ENCODE data around the gene TWNK.

The TWNK gene

GRCh38 chr10:100986952-100987684 is at the start of gene TWNK, which contains the start of gene MRPL43:
TSS of gene TWNK (plus strand) at chr10:100987543. CDS start at chr10:100988211, 668 bp downstream.
TSS of gene MRPL43 (minus strand) at chr10:100987497. CDS start at chr10:100987443, 54 bp downstream.
- Histone ChIP-seq H3K4me3 (ENCODE audit: low read depth in 1 of 2, low read length in 2 of 2) (peak within 1 kb of the TSS; percentile 87), H3K4me1 (ENCODE audit: insufficient read depth, low read length) (peaks cover 34% of the 10 kb centered on the region), H3K27me3 (ENCODE audit: control insufficient read depth in 1 of 2, insufficient read depth in 2 of 2, low read length in 2 of 2) (no peaks in the 10 kb centered on the region), H3K36me3 (ENCODE audit: insufficient read depth, low read length) (peaks cover 27% of the 10 kb centered on the region), H3K27ac (ENCODE audit: low read depth, low read length) (peak within 1 kb of the TSS; percentile 86), H3K9ac (ENCODE audit: low read length) (peak within 1 kb of the TSS; percentile 53), H3K9me3 (ENCODE audit: low read length) (no peaks in the 10 kb centered on the region)

- Histone ChIP-seq H3K27ac (ENCODE audit: low read depth, low read length) (no peak overlapping the region), H3K9me3 (ENCODE audit: low read length) (no peaks in the 10 kb centered on the region), H3K27me3 (ENCODE audit: control insufficient read depth in 1 of 2, insufficient read depth in 2 of 2, low read length in 2 of 2) (no peaks in the 10 kb centered on the region), H3K9ac (ENCODE audit: low read length) (no peak overlapping the region), H3K4me3 (ENCODE audit: low read depth in 1 of 2, low read length in 2 of 2) (no peak overlapping the region), H3K36me3 (ENCODE audit: insufficient read depth, low read length) (peaks cover 56% of the 10 kb centered on the region), H3K4me1 (ENCODE audit: insufficient read depth, low read length) (no peaks in the 10 kb centered on the region)
Observed at GRCh38 chr10:100939763-100940344, 47.5 kb upstream of the TWNK start.

- Histone ChIP-seq H3K9me3 (ENCODE audit: low read length) (no peaks in the 10 kb centered on the region), H3K4me1 (ENCODE audit: insufficient read depth, low read length) (no peaks in the 10 kb centered on the region), H3K4me3 (ENCODE audit: low read depth in 1 of 2, low read length in 2 of 2) (no peak overlapping the region), H3K27ac (ENCODE audit: low read depth, low read length) (no peak overlapping the region), H3K27me3 (ENCODE audit: control insufficient read depth in 1 of 2, insufficient read depth in 2 of 2, low read length in 2 of 2) (no peaks in the 10 kb centered on the region), H3K9ac (ENCODE audit: low read length) (no peak overlapping the region), H3K36me3 (ENCODE audit: insufficient read depth, low read length) (peaks cover 67% of the 10 kb centered on the region)
Observed at GRCh38 chr10:100942229-100942628, 45.1 kb upstream of the TWNK start.

GRCh38 chr10:100943508-100943907 is 43.8 kb upstream of the TWNK start:
- no peak overlapping the region for H3K9ac ChIP-seq (ENCODE audit: low read length)
- no peak overlapping the region for H3K4me3 ChIP-seq (ENCODE audit: low read depth in 1 of 2, low read length in 2 of 2)
- H3K4me1 ChIP-seq (ENCODE audit: insufficient read depth, low read length) = no peaks in the 10 kb centered on the region
- no peaks in the 10 kb centered on the region for H3K9me3 ChIP-seq (ENCODE audit: low read length)
- no peak overlapping the region for H3K27ac ChIP-seq (ENCODE audit: low read depth, low read length)
- no peaks in the 10 kb centered on the region for H3K27me3 ChIP-seq (ENCODE audit: control insufficient read depth in 1 of 2, insufficient read depth in 2 of 2, low read length in 2 of 2)
- peaks cover 67% of the 10 kb centered on the region for H3K36me3 ChIP-seq (ENCODE audit: insufficient read depth, low read length)

- no peak overlapping the region for H3K27ac ChIP-seq (ENCODE audit: low read depth, low read length)
- H3K9me3 ChIP-seq (ENCODE audit: low read length) = no peaks in the 10 kb centered on the region
- no peak overlapping the region for H3K9ac ChIP-seq (ENCODE audit: low read length)
- peaks cover 72% of the 10 kb centered on the region for H3K36me3 ChIP-seq (ENCODE audit: insufficient read depth, low read length)
- no peaks in the 10 kb centered on the region for H3K27me3 ChIP-seq (ENCODE audit: control insufficient read depth in 1 of 2, insufficient read depth in 2 of 2, low read length in 2 of 2)
- no peak overlapping the region for H3K4me3 ChIP-seq (ENCODE audit: low read depth in 1 of 2, low read length in 2 of 2)
- no peaks in the 10 kb centered on the region for H3K4me1 ChIP-seq (ENCODE audit: insufficient read depth, low read length)
Observed at GRCh38 chr10:100945754-100946153, 41.6 kb upstream of the TWNK start.

- H3K36me3 ChIP-seq (ENCODE audit: insufficient read depth, low read length) = peaks cover 61% of the 10 kb centered on the region
- H3K4me1 ChIP-seq (ENCODE audit: insufficient read depth, low read length) = no peaks in the 10 kb centered on the region
- H3K27ac ChIP-seq (ENCODE audit: low read depth, low read length) = no peak overlapping the region
- H3K9ac ChIP-seq (ENCODE audit: low read length) = no peak overlapping the region
- H3K9me3 ChIP-seq (ENCODE audit: low read length) = no peaks in the 10 kb centered on the region
- no peaks in the 10 kb centered on the region for H3K27me3 ChIP-seq (ENCODE audit: control insufficient read depth in 1 of 2, insufficient read depth in 2 of 2, low read length in 2 of 2)
- no peak overlapping the region for H3K4me3 ChIP-seq (ENCODE audit: low read depth in 1 of 2, low read length in 2 of 2)
Observed at GRCh38 chr10:100948916-100949315, 38.4 kb upstream of the TWNK start.

GRCh38 chr10:100960251-100960650 is 27.1 kb upstream of the TWNK start:
- Histone ChIP-seq H3K27ac (ENCODE audit: low read depth, low read length) (no peak overlapping the region), H3K4me3 (ENCODE audit: low read depth in 1 of 2, low read length in 2 of 2) (no peak overlapping the region), H3K9ac (ENCODE audit: low read length) (no peak overlapping the region), H3K36me3 (ENCODE audit: insufficient read depth, low read length) (peaks cover 38% of the 10 kb centered on the region), H3K4me1 (ENCODE audit: insufficient read depth, low read length) (no peaks in the 10 kb centered on the region), H3K9me3 (ENCODE audit: low read length) (no peaks in the 10 kb centered on the region), H3K27me3 (ENCODE audit: control insufficient read depth in 1 of 2, insufficient read depth in 2 of 2, low read length in 2 of 2) (no peaks in the 10 kb centered on the region)

- H3K36me3 ChIP-seq (ENCODE audit: insufficient read depth, low read length) = peaks cover 35% of the 10 kb centered on the region
- no peak overlapping the region for H3K9ac ChIP-seq (ENCODE audit: low read length)
Observed at GRCh38 chr10:100962351-100963080, 24.8 kb upstream of the TWNK start.

GRCh38 chr10:100963826-100964225 is 23.5 kb upstream of the TWNK start:
- no peaks in the 10 kb centered on the region for H3K9me3 ChIP-seq (ENCODE audit: low read length)
- peaks cover 5% of the 10 kb centered on the region for H3K4me1 ChIP-seq (ENCODE audit: insufficient read depth, low read length)
- no peak overlapping the region for H3K27ac ChIP-seq (ENCODE audit: low read depth, low read length)
- H3K4me3 ChIP-seq (ENCODE audit: low read depth in 1 of 2, low read length in 2 of 2) = no peak overlapping the region
- peaks cover 35% of the 10 kb centered on the region for H3K36me3 ChIP-seq (ENCODE audit: insufficient read depth, low read length)
- no peaks in the 10 kb centered on the region for H3K27me3 ChIP-seq (ENCODE audit: control insufficient read depth in 1 of 2, insufficient read depth in 2 of 2, low read length in 2 of 2)
- H3K9ac ChIP-seq (ENCODE audit: low read length) = no peak overlapping the region

More at GRCh38 chr10:100962351-100963080, 24.8 kb upstream of the TWNK start:
- no peaks in the 10 kb centered on the region for H3K9me3 ChIP-seq (ENCODE audit: low read length)
- no peaks in the 10 kb centered on the region for H3K4me1 ChIP-seq (ENCODE audit: insufficient read depth, low read length)
- H3K27me3 ChIP-seq (ENCODE audit: control insufficient read depth in 1 of 2, insufficient read depth in 2 of 2, low read length in 2 of 2) = no peaks in the 10 kb centered on the region
- H3K27ac ChIP-seq (ENCODE audit: low read depth, low read length) = no peak overlapping the region
- H3K4me3 ChIP-seq (ENCODE audit: low read depth in 1 of 2, low read length in 2 of 2) = no peak overlapping the region

GRCh38 chr10:100965820-100966219 is 21.5 kb upstream of the TWNK start:
- H3K9ac ChIP-seq (ENCODE audit: low read length) = no peak overlapping the region
- H3K27ac ChIP-seq (ENCODE audit: low read depth, low read length) = no peak overlapping the region
- H3K4me1 ChIP-seq (ENCODE audit: insufficient read depth, low read length) = peaks cover 8% of the 10 kb centered on the region
- no peaks in the 10 kb centered on the region for H3K9me3 ChIP-seq (ENCODE audit: low read length)
- H3K36me3 ChIP-seq (ENCODE audit: insufficient read depth, low read length) = peaks cover 24% of the 10 kb centered on the region
- H3K27me3 ChIP-seq (ENCODE audit: control insufficient read depth in 1 of 2, insufficient read depth in 2 of 2, low read length in 2 of 2) = no peaks in the 10 kb centered on the region
- no peak overlapping the region for H3K4me3 ChIP-seq (ENCODE audit: low read depth in 1 of 2, low read length in 2 of 2)

- H3K4me3 ChIP-seq (ENCODE audit: low read depth in 1 of 2, low read length in 2 of 2) = no peak overlapping the region
- no peaks in the 10 kb centered on the region for H3K27me3 ChIP-seq (ENCODE audit: control insufficient read depth in 1 of 2, insufficient read depth in 2 of 2, low read length in 2 of 2)
- no peaks in the 10 kb centered on the region for H3K9me3 ChIP-seq (ENCODE audit: low read length)
- no peak overlapping the region for H3K9ac ChIP-seq (ENCODE audit: low read length)
- H3K4me1 ChIP-seq (ENCODE audit: insufficient read depth, low read length) = peaks cover 8% of the 10 kb centered on the region
- H3K27ac ChIP-seq (ENCODE audit: low read depth, low read length) = no peak overlapping the region
- H3K36me3 ChIP-seq (ENCODE audit: insufficient read depth, low read length) = peaks cover 24% of the 10 kb centered on the region
Observed at GRCh38 chr10:100966887-100967286, 20.5 kb upstream of the TWNK start.
